ENCODE results near the gene CHODL.

Gene CHODL, protein sequence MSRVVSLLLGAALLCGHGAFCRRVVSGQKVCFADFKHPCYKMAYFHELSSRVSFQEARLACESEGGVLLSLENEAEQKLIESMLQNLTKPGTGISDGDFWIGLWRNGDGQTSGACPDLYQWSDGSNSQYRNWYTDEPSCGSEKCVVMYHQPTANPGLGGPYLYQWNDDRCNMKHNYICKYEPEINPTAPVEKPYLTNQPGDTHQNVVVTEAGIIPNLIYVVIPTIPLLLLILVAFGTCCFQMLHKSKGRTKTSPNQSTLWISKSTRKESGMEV

GRCh38 chr21:18244671-18245463, at the start of gene CHODL:
CHODL (plus strand) TSS chr21:18244833; CDS start chr21:18245224, 391 bp downstream.
- DNase-seq: peak; percentile 75

DNA sequence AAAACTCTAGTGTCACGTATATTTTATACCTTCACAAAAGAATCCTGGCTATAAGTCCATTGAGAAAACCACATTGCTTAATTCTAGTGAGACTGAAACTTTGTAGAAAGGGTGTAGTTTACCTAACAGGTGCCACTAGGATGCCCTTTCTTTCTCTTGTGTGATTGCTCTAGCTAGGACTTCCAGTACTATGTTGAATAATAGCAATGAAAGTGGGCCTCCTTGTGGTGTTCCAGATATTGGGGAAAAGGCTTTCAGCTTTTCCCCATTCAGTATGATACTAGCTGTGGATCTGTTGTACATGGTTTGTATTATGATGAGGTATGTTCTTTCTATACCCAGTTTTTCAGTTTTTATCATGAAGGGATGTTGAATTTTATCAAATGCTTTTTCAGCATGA, 39.7 kb upstream of the CHODL start:
- no peak for DNase-seq

GRCh38 chr21:18218331-18218730, 26.3 kb upstream of the CHODL start:
- DNase-seq: no peak

DNA sequence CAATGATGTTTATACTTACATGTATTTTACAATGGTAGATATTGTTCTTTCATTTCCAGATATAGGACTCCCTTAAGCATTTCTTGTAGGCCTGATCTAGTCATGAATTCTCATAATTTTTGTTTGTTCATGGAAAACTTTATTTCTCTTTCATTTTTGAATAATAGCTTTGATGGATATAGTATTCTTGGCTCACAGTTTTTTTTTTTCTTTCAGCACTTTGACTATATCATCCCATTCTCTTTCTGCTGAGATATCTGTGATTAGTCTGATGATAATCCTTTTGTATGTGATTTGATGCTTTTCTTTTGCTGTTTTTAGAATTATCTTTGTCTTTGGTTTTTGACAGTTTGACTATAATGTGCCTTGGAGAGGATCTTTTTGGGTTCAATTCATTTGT, 24.1 kb upstream of the CHODL start:
- no peak for DNase-seq

DNA sequence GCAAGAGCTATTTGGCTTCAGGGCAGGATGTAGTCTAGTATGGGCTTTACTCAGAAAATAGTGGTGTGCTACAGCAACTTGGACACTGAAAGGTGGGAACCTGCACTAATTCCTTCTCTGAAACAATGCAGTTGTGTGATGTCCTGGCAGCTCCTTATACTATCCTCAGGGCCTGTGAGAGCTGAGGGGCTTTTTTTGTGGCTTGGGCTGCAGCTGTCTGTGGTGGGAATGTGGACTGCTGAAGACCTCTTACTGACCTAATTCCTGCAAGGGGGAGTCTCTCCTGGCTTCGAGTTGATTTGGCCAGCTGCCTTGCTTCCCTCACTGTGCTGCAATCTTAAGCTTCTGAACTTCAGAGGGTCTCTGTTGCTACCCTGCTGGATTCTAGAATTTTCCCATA, 22.3 kb upstream of the CHODL start:
- no peak for DNase-seq

- DNase-seq: no peak
Observed at GRCh38 chr21:18228060-18228739, 16.4 kb upstream of the CHODL start.

DNA sequence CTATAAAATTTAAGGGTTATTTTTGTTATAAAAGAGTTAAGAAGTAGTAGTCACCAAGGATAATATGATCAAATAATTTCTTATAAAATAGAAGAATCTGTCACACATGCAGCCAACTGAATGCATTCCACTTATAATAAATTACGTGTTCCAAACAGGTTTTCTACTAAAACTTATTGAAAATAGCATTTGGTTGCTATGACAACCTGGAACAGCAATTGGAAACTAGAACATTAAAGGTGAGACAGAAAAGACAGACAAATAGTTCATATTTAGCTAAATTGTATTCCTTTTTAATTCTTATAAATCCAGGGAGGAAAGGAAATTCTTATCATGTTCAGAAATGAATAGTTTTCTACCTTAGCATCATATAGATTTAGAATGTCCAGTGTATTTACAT, 9.1 kb upstream of the CHODL start:
- DNase-seq: no peak

- DNase-seq: peak; percentile 67
Observed at GRCh38 chr21:18245464-18245967, 883 bp downstream of the CHODL start.

- DNase-seq: no peak
Observed at GRCh38 chr21:18248171-18248570, 3.5 kb downstream of the CHODL start.

- DNase-seq: no peak
Observed at GRCh38 chr21:18249672-18250071, 5.0 kb downstream of the CHODL start.

GRCh38 chr21:18251065-18251464, 6.4 kb downstream of the CHODL start:
- DNase-seq: no peak

DNA sequence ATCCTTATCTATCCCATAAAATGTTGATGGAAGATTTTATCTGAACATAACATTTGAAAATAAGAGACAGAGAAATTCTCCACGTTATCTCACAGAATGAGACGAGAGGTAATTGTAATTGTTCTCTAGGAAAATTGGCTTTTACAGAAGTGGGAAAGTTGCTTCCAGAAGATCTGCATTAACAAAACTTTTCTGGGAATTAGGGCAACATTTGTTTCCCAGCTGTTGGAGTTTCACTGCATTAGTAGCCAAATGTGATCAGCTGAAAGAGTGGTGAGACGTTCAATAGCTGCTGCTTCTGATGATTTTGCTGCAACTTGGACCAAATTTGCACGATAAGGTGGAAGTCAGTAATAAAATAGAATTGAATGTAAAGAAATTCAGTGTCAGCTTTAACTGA, 7.6 kb downstream of the CHODL start:
- no peak for DNase-seq

GRCh38 chr21:18252680-18253079, 8.0 kb downstream of the CHODL start:
- DNase-seq: peak; percentile 51

- DNase-seq: no peak
Observed at GRCh38 chr21:18253221-18253620, 8.6 kb downstream of the CHODL start.

- DNase-seq: no peak
Observed at GRCh38 chr21:18253799-18254198, 9.2 kb downstream of the CHODL start.

GRCh38 chr21:18265944-18266343, 21.3 kb downstream of the CHODL start:
- no peak for DNase-seq

DNA sequence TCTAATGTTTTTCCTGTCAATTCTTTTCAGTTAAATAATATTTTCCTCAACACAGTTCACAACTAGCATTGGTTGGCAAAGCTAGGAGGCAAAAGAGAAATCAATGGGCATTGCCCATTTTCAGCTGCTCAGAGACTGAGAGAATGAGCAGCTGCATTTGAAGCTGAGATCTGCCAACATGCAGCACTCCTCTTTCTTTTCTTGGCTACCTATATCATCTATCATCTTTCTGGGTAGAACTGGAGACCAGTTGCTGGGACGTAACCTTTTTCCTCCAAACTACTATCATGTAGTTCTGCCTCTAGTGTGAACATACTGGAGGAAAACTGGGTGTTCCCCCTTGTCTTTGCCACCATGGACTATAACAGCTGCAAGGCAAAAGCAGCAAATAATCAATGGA, 22.9 kb downstream of the CHODL start:
- DNase-seq: no peak

DNA sequence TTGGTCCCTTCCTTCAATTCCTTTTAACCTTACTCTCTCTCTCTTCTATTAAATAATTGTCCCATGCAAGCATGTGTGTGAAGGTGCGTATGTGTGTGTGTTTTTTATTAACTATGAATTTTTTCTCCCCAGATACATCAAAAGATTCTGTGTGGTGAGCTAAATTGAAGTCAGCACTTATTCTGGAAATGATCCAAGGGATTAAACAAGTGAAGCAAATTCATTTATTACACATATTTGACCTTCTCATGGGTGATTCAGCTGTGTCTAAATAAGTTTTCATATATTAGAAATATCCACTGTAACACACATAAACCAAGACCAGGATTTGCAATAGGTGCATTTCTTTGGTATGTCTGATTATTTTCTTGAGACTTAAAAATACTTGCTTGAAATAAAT, 24.3 kb downstream of the CHODL start:
- DNase-seq: no peak

GRCh38 chr21:18269856-18270255, 25.2 kb downstream of the CHODL start:
- DNase-seq: no peak

GRCh38 chr21:18273400-18273799, 28.8 kb downstream of the CHODL start:
- DNase-seq: no peak

GRCh38 chr21:18274370-18274769, 29.7 kb downstream of the CHODL start:
- no peak for DNase-seq

DNA sequence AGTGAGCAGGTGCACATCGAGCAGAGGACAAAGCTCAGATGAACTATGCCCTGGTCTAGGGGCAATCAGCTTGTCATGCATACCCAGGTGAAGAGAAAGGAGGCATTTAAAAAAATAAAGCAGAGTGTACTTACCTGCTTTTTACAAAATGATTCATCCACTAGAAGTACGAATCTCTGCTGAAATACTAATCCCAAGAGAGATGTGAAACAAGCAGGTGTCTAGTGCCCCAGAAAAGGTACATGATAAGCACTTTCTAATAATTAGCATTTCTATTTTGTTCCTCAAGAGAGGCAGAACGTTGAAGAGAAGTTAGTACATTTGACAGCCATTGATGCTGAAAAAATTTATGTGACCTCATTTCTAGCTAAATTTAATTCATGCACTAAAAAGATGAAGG, 31.1 kb downstream of the CHODL start:
- DNase-seq: no peak

DNA sequence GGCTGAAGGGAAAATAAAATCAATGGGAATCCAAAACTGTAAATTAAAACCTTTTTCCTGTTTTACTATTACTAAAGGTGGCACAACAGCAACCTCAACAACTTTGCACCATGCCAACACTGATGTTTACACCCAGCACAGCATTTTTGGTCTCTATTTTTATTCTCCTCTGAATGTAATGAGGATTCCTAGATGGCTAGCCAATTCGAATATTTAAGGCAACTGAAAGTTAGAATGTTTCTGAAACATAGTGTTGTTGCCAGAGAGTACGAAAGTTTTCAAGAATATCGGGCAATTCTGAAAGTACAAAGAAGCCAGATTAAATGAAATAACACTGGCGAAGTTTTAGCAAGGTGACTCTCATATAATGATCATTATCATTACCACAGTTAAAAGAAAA, 40.7 kb downstream of the CHODL start:
- DNase-seq: no peak

GRCh38 chr21:18289876-18290275, 45.2 kb downstream of the CHODL start:
- DNase-seq: no peak

All from right forelimb (tissue), 1 donor.